ENCODE data around the gene NUCB2.

DNA sequence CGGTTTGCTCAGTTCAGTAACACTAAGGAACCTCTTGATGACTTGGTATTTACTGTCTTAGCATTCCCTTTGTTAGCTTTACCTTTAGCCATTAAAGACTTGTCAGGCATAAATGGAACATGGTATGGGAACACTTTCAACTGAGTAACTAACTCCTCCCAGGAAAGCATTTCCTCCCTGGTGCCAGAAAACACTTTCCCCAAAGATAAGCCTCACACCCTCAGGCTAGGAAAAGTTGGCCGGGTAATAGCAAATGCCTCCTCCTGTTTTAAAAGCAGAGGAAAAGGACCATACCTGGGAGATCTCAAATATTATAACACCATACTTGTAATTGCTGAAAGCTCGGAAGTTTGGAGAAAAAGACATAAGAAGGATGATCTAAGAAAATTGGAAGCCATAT is 100.0 kb downstream of the NUCB2 start:
- no peak for TF ChIP-seq EZH2 (IDR thresholded peaks at IDR 0.05; ENCODE audit: borderline replicate concordance, low read length)
- TF ChIP-seq CTCF (conservative IDR thresholded peaks at IDR 0.05 in 1 of 2, IDR thresholded peaks at IDR 0.05 in 1 of 2; ENCODE audit: extremely low read depth in 1 of 2, insufficient read depth in 1 of 2, low read depth in 1 of 2, low read length in 2 of 2): no peak

Measured in mammary epithelial cell (primary cell).